K562 (cell line): ENCODE data around the gene P2RY14. TPM values are rescaled to one million over a fixed set of nuclear protein-coding genes. Genes with fewer than 3 reads are reported as not detected.

Experiments
- ATAC-seq: fragments of 200-7000 bp; cut with Tn5 transposase; 3 replicates; pipeline ENCODE4 v1.9.1; 2020; ENCODE audit warnings: moderate library complexity
- BruUV-seq: library from RNA; stranded (reverse); fragments of 400-500 nt; replicated peaks from 2 replicates; lab custom pipeline; 2021; lab: Mats Ljungman, UMichigan
- CTCF ChIA-PET: fragments of 300-600 bp; formaldehyde crosslinking; extraction: SDS; loops from one replicate; lab custom pipeline; 2021; ENCODE audit warnings: low intra/inter-chr PET ratio; lab: Yijun Ruan, JAX
- POLR2A ChIA-PET: fragments of 300-600, 350-650 bp; sonication (Branson Sonifier 250); formaldehyde crosslinking; extraction: SDS; loops from one replicate; lab custom pipeline; 2021; ENCODE audit warnings: antibody characterized with exemption, inconsistent platforms; lab: Yijun Ruan, JAX
- DNase-seq, 4 experiments: peaks; one replicate each; pipeline versions ENCODE4 v3.0.0 to v3.0.0-alpha.2; 2011 to 2018; ENCODE audit warnings: low spot score in 3 of 4, mixed read lengths in 3 of 4; ENCODE audit errors: extremely low read depth in 1 of 4
- FAIRE-seq: peaks from 2 replicates; lab custom pipeline; 2011; peaks lifted over from hg19 to GRCh38; lab: Jason Lieb, UNC
- H2AFZ ChIP-seq: 2 replicates; pipeline ENCODE4 v1.6.0; 2011; ENCODE audit warnings: low read depth, low read length, control low read depth, inconsistent platforms
- H3K27ac ChIP-seq: fragments of 200-600 bp; 3 replicates; pipeline ENCODE4 v1.8.0; 2011; ENCODE audit warnings: low read depth, mild to moderate bottlenecking, control low read depth, inconsistent platforms, low read length, moderate library complexity, mixed read lengths; ENCODE audit errors: extremely low read depth
- H3K27me3 ChIP-seq, 2 experiments: fragments of 300-600 bp in 1 of 2; 2 replicates in 1 of 2; 3 replicates in 1 of 2; pipeline versions ENCODE4 v1.6.0 to v1.8.0; 2011; ENCODE audit warnings: inconsistent platforms in 2 of 2, low read length in 2 of 2, mild to moderate bottlenecking in 1 of 2, mixed read lengths in 1 of 2, moderate library complexity in 1 of 2; ENCODE audit not compliant: control insufficient read depth in 2 of 2, insufficient read depth in 2 of 2
- H3K36me3 ChIP-seq: fragments of 300-600 bp; 3 replicates; pipeline ENCODE4 v1.8.0; 2011; ENCODE audit warnings: mild to moderate bottlenecking, low read length, inconsistent platforms; ENCODE audit not compliant: control insufficient read depth, insufficient read depth
- H3K4me1 ChIP-seq, 2 experiments: fragments of 200-600 bp in 1 of 2; replicated peaks in 1 of 2; 2 replicates in 1 of 2; 3 replicates in 1 of 2; pipeline versions ENCODE4 v1.5.1 to v1.8.0; 2011; ENCODE audit warnings: inconsistent platforms in 2 of 2, low read length in 2 of 2, mild to moderate bottlenecking in 1 of 2, mixed read lengths in 1 of 2, moderate library complexity in 1 of 2; ENCODE audit not compliant: control insufficient read depth in 2 of 2, insufficient read depth in 2 of 2
- H3K4me2 ChIP-seq: 2 replicates; pipeline ENCODE4 v1.6.1; 2011; ENCODE audit warnings: low read length, control low read depth, inconsistent platforms, mixed read lengths; ENCODE audit not compliant: insufficient read depth
- H3K4me3 ChIP-seq: fragments of 200-600 bp; sonication (generic), shearing (Covaris generic); 2 replicates; pipeline ENCODE4 v1.5.1; 2016; ENCODE audit warnings: control low read depth, inconsistent platforms
- H3K79me2 ChIP-seq: fragments of 200-600 bp; 3 replicates; pipeline ENCODE4 v1.8.0; 2011; ENCODE audit warnings: low read length, inconsistent platforms; ENCODE audit not compliant: control insufficient read depth, insufficient read depth
- H3K9ac ChIP-seq, 2 experiments: 2 replicates each; pipeline versions ENCODE4 v1.6.0 to v1.6.1; 2011; ENCODE audit warnings: low read depth in 2 of 2, low read length in 2 of 2, control low read depth in 1 of 2, inconsistent platforms in 1 of 2, mild to moderate bottlenecking in 1 of 2, mixed read lengths in 1 of 2; ENCODE audit not compliant: insufficient read depth in 1 of 2
- H3K9me1 ChIP-seq: one replicate; pipeline ENCODE4 v1.6.0; 2011; ENCODE audit warnings: inconsistent platforms, mild to moderate bottlenecking, low read length, moderate library complexity; ENCODE audit not compliant: control insufficient read depth, insufficient read depth
- H3K9me3 ChIP-seq: replicated peaks from 2 replicates; pipeline ENCODE4 v1.5.1; 2011; ENCODE audit warnings: low read depth, low read length, inconsistent platforms; ENCODE audit not compliant: control insufficient read depth, insufficient read depth
- H4K20me1 ChIP-seq: replicated peaks from 2 replicates; pipeline ENCODE4 v1.6.1; 2011; ENCODE audit warnings: low read length, inconsistent platforms, mixed read lengths; ENCODE audit not compliant: control insufficient read depth, insufficient read depth
- CEBPG ChIP-seq, 3 experiments: fragments of 200-800 bp in 1 of 3; sonication (Bioruptor generic) in 1 of 3; sonication (generic) in 1 of 3; formaldehyde crosslinking in 1 of 3; IDR thresholded peaks in 2 of 3; conservative IDR thresholded peaks in 1 of 3; 2 replicates each; pipeline versions ENCODE4 v1.6.1 to v1.8.0; 2016 to 2022; ENCODE audit warnings: missing compliant biosample characterization in 2 of 3, missing genetic modification characterization in 2 of 3, mild to moderate bottlenecking in 1 of 3, missing genetic modification reagents in 1 of 3
- MAX ChIP-seq: sonication (generic); formaldehyde crosslinking; IDR thresholded peaks from 2 replicates; pipeline ENCODE4 v1.9.0; 2022; ENCODE audit warnings: mild to moderate bottlenecking, missing genetic modification reagents
- STAT5B ChIP-seq: fragments of 250-450 bp; sonication (Bioruptor Pico); IDR thresholded peaks from 2 replicates; pipeline ENCODE4 v1.8.0; 2021; ENCODE audit warnings: mild to moderate bottlenecking, inconsistent platforms
- ZNF175 ChIP-seq: fragments of 200-800 bp; sonication (Bioruptor generic); IDR thresholded peaks from 2 replicates; pipeline ENCODE4 v1.6.1; 2016; ENCODE audit warnings: low read depth, mild to moderate bottlenecking, missing genetic modification characterization, missing compliant biosample characterization
- ZNF507 ChIP-seq: conservative IDR thresholded peaks from 2 replicates; pipeline ENCODE4 v1.6.1; 2017; ENCODE audit warnings: missing genetic modification characterization, missing compliant biosample characterization
- ZNF589 ChIP-seq: fragments of 200-800 bp; sonication (Bioruptor generic); IDR thresholded peaks from 2 replicates; pipeline ENCODE4 v1.6.1; 2016; ENCODE audit warnings: low read depth, missing genetic modification characterization, missing compliant biosample characterization
- ZNF830 ChIP-seq: fragments of 250-450 bp; sonication (Bioruptor Pico); IDR thresholded peaks from 2 replicates; pipeline ENCODE4 v1.5.0; 2021; ENCODE audit warnings: mild to moderate bottlenecking
- WGBS: fragments of 100-300 bp; shearing (Covaris generic); methylation state at CpG from one replicate; pipeline ENCODE4 v1.1.6; 2016; ENCODE audit warnings: low coverage, mixed read lengths; ENCODE audit not compliant: insufficient coverage; ENCODE audit errors: missing lambda C conversion rate; 5-methylcytosine and 5-hydroxymethylcytosine counted together
- in situ Hi-C: fragments of 300-500 bp; cut with MboI; formaldehyde crosslinking; loops from 4 replicates; pipeline ENCODE4 v1.15.0; 2018; ENCODE audit warnings: inconsistent platforms, mixed read lengths
- intact Hi-C: fragments of 100-400 bp; cut with micrococcal nuclease; formaldehyde crosslinking; loops from 2 replicates; pipeline ENCODE4 v1.14.2; 2022
- polyA plus RNA-seq, 8 experiments: library from polyadenylated mRNA; depleted of rRNA in 4 of 8; stranded (reverse) in 5 of 8; unstranded in 3 of 8; fragments of >200 nt; fragmentation: Nextera tagmentation in 2 of 8; fragmentation: Illumina TruSeq in 1 of 8; extraction: Ambion mirVana in 2 of 8; extraction: Trizol in 1 of 8; gene quantifications; 2 replicates each; pipeline versions ENCODE4 v1.2.1 to v1.2.3, GENCODE V29; 2011 to 2014; ENCODE audit warnings: inconsistent platforms in 1 of 8, missing spikeins in 1 of 8
- total RNA-seq, 7 experiments: library from RNA; depleted of rRNA in 6 of 7; stranded (reverse); fragments of >200 nt in 6 of 7; fragmentation: Illumina TruSeq in 2 of 7; extraction: Trizol in 2 of 7; gene quantifications; 2 replicates each; pipeline versions ENCODE4 v1.2.1 to v1.2.3, GENCODE V29; 2011 to 2021; ENCODE audit warnings: low replicate concordance in 1 of 7
- TF ChIP-seq, protein P1 (sequence below): fragments of 250-450 bp; sonication (Bioruptor Pico); IDR thresholded peaks from 2 replicates; pipeline ENCODE4 v1.4.0; 2020; ENCODE audit warnings: mild to moderate bottlenecking

The P2RY14 gene
- total and polyA plus RNA-seq, 9 of the 15 experiments (the other 6 are each of a cell fraction or from before 2014, with no cell fraction given) = not detected

DNA sequence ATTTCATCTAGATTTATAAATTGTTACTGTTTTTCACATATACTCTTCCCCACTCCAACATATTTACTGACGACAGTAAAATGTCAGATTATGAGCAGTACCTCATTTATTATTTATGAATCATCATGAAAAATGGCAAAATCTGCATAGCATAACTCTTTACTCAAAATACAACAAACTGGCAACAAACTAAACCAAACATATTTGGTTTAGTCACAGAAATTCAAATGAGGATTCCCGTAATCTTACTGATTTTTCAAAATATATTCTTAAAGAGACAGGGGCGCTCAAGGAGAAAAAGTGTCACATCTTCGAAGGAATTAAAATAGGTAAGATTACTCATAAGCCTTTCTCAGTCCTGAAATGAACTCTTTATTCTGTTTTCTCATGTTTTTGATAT is 41.3 kb upstream of the P2RY14 start:
- in situ Hi-C loops (no loop called here), intact Hi-C loops (no loop called here)
- no peak overlapping the region for H3K4me3 ChIP-seq
- ChIA-PET CTCF (no interaction called here), POLR2A (no interaction called here)
- ATAC-seq (no peak), DNase-seq (no peak), FAIRE-seq (no peak)
- no peaks in the 10 kb centered on the region for H3K36me3 ChIP-seq
- H3K27me3 ChIP-seq = peaks cover 8% of the 10 kb centered on the region in 2 experiments; a peak in 3 of 5 replicates
- H2AFZ ChIP-seq = no peak overlapping the region
- H3K27ac ChIP-seq = no peak overlapping the region
- no peaks in the 10 kb centered on the region for H3K9me3 ChIP-seq
- H3K79me2 ChIP-seq = no peaks in the 10 kb centered on the region
- H3K9me1 ChIP-seq = no peaks in the 10 kb centered on the region
- BruUV-seq = no TSS peak
- H3K9ac ChIP-seq = no peak overlapping the region
- TF ChIP-seq, protein P1, sequence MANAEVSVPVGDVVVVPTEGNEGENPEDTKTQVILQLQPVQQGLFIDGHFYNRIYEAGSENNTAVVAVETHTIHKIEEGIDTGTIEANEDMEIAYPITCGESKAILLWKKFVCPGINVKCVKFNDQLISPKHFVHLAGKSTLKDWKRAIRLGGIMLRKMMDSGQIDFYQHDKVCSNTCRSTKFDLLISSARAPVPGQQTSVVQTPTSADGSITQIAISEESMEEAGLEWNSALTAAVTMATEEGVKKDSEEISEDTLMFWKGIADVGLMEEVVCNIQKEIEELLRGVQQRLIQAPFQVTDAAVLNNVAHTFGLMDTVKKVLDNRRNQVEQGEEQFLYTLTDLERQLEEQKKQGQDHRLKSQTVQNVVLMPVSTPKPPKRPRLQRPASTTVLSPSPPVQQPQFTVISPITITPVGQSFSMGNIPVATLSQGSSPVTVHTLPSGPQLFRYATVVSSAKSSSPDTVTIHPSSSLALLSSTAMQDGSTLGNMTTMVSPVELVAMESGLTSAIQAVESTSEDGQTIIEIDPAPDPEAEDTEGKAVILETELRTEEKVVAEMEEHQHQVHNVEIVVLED (CRISPR knock-in tag) = no peak
- TF ChIP-seq STAT5B (CRISPR knock-in tag) (no peak), ZNF589 (CRISPR knock-in tag) (no peak), CEBPG (CRISPR knock-in tag; IDR thresholded peaks at IDR 0.05) (no peak), CEBPG (tag; conservative IDR thresholded peaks at IDR 0.05 in 1 of 2, IDR thresholded peaks at IDR 0.05 in 1 of 2) (no peak), MAX (no peak), ZNF175 (CRISPR knock-in tag) (no peak), ZNF507 (no peak), ZNF830 (CRISPR knock-in tag) (no peak)
- H3K4me1 ChIP-seq = no peaks in the 10 kb centered on the region
- 1% methylated on average over 4 of the region's 4 CpGs for WGBS
- no peaks in the 10 kb centered on the region for H4K20me1 ChIP-seq
- H3K4me2 ChIP-seq = no peak overlapping the region
